Measurements from ENCODE around the gene SERPINB2. TPM values are rescaled to one million over a fixed set of nuclear protein-coding genes. Genes with fewer than 3 reads are reported as not detected.
"Not testable (repeated sequence)": the region's sequence is repeated elsewhere in the genome, so short reads cannot be mapped to it uniquely, and the experiment has no call there.

Gene SERPINB2
- total RNA-seq, 1 experiment from 2014 or later: 9.9 TPM

DNA sequence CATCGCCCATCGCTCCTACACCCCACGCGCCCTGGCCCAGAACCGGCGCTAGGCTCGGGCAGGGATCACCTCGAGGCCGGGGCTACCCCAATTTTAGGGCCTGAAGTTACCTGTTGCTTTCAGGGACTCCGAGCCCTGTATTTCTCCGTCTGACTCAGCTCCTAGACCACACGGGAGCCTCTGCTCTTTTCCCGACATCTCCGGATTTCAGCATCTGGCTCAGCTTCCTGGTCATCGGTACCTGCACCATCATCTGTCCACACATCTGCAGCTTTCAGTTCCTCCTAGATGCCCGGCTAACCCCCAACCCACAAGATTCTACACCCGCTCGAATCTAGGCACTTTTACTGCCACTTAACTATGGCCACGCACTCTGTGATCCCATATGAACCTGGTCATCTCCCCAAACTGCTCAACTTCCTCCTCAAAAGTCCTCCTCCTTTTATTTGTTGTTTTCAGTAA is 49.5 kb downstream of the SERPINB2 start:
- no peak for ATAC-seq
- H3K27ac ChIP-seq (ENCODE audit: low read length): no peak overlapping the region
- H3K9me3 ChIP-seq (ENCODE audit: low read length): no peaks in the 10 kb centered on the region
- peak overlapping the region; percentile 99 for H2AFZ ChIP-seq (ENCODE audit: low read length)
- H3K4me3 ChIP-seq (ENCODE audit: low read length): peak overlapping the region; percentile 82
- CTCF ChIA-PET: no interaction called here
- POLR2A ChIA-PET (ENCODE audit: unreplicated experiment): no interaction called here
- no peak overlapping the region for H3K9ac ChIP-seq (ENCODE audit: low read length)
- no peaks in the 10 kb centered on the region for H3F3A ChIP-seq (ENCODE audit: low read length, unreplicated experiment)
- no peaks in the 10 kb centered on the region for H3K79me2 ChIP-seq (ENCODE audit: low read length)
- no TSS peak for BruUV-seq (replicated peaks)
- H3K36me3 ChIP-seq (ENCODE audit: low read depth, low read length): no peaks in the 10 kb centered on the region
- H3K4me1 ChIP-seq (ENCODE audit: insufficient read depth, low read length): no peaks in the 10 kb centered on the region
- no peaks in the 10 kb centered on the region for H3K9me2 ChIP-seq (replicated peaks; ENCODE audit: low read length)
- TF ChIP-seq EZH2 (IDR thresholded peaks at IDR 0.05; ENCODE audit: low read length, unreplicated experiment) (no peak), EZH2phosphoT487 (IDR thresholded peaks at IDR 0.05; ENCODE audit: borderline replicate concordance, low read length) (no peak)
- TF ChIP-seq, protein P1, sequence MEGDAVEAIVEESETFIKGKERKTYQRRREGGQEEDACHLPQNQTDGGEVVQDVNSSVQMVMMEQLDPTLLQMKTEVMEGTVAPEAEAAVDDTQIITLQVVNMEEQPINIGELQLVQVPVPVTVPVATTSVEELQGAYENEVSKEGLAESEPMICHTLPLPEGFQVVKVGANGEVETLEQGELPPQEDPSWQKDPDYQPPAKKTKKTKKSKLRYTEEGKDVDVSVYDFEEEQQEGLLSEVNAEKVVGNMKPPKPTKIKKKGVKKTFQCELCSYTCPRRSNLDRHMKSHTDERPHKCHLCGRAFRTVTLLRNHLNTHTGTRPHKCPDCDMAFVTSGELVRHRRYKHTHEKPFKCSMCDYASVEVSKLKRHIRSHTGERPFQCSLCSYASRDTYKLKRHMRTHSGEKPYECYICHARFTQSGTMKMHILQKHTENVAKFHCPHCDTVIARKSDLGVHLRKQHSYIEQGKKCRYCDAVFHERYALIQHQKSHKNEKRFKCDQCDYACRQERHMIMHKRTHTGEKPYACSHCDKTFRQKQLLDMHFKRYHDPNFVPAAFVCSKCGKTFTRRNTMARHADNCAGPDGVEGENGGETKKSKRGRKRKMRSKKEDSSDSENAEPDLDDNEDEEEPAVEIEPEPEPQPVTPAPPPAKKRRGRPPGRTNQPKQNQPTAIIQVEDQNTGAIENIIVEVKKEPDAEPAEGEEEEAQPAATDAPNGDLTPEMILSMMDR (conservative IDR thresholded peaks at IDR 0.05; ENCODE audit: low read depth, low read length): no peak
- no peaks in the 10 kb centered on the region for H4K20me1 ChIP-seq (ENCODE audit: low read length)
- H3K27me3 ChIP-seq (ENCODE audit: low read length): no peaks in the 10 kb centered on the region
- DNase-seq: no peak
- intact Hi-C loops (cut with micrococcal nuclease): loop anchor here (1.0 to 5.0 kb wide), 5 partner anchors 42 to 418 kb away; partner anchors contain the start of gene SERPINB2
- peak overlapping the region; percentile 98 for H3K4me2 ChIP-seq (ENCODE audit: low read length)

DNA sequence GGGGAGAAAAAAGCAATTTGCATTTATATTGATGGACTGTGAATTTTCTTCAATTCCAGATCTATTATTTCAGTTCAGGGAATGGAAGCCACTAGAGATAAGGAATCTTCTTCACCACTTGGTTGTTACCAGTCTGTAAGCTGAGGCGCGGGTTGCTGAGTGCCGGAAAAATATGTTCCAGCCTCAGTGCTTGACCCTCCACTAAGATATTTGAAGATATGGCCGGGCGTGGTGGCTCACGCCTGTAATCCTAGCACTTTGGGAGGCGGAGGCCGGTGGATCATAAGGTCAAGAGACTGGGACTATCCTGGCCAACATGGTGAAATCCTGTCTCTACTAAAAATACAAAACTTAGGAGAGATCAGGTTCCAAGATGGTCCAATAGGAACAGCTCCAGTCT is 52.5 kb downstream of the SERPINB2 start:
- H3K9ac ChIP-seq (ENCODE audit: low read length): no peak overlapping the region
- CTCF ChIA-PET: no interaction called here
- H3K4me3 ChIP-seq (ENCODE audit: low read length): no peak overlapping the region
- no peak overlapping the region for H3K27ac ChIP-seq (ENCODE audit: low read length)
- no peaks in the 10 kb centered on the region for H3K36me3 ChIP-seq (ENCODE audit: low read depth, low read length)
- no peak overlapping the region for H2AFZ ChIP-seq (ENCODE audit: low read length)
- DNase-seq (no peak), ATAC-seq (no peak)
- BruUV-seq (replicated peaks): no TSS peak
- H3K9me3 ChIP-seq (ENCODE audit: low read length): no peaks in the 10 kb centered on the region
- H3F3A ChIP-seq (ENCODE audit: low read length, unreplicated experiment): no peaks in the 10 kb centered on the region
- H3K79me2 ChIP-seq (ENCODE audit: low read length): no peaks in the 10 kb centered on the region
- H3K4me1 ChIP-seq (ENCODE audit: insufficient read depth, low read length): no peaks in the 10 kb centered on the region
- TF ChIP-seq, protein P1 (conservative IDR thresholded peaks at IDR 0.05; ENCODE audit: low read depth, low read length): no peak
- no peak for TF ChIP-seq EZH2phosphoT487 (IDR thresholded peaks at IDR 0.05; ENCODE audit: borderline replicate concordance, low read length)
- no peak for TF ChIP-seq EZH2 (IDR thresholded peaks at IDR 0.05; ENCODE audit: low read length, unreplicated experiment)
- H3K4me2 ChIP-seq (ENCODE audit: low read length): no peak overlapping the region
- POLR2A ChIA-PET (ENCODE audit: unreplicated experiment): no interaction called here
- no peaks in the 10 kb centered on the region for H3K27me3 ChIP-seq (ENCODE audit: low read length)
- intact Hi-C loops (cut with micrococcal nuclease): no loop called here
- no peaks in the 10 kb centered on the region for H4K20me1 ChIP-seq (ENCODE audit: low read length)
- H3K9me2 ChIP-seq (replicated peaks; ENCODE audit: low read length): no peaks in the 10 kb centered on the region

DNA sequence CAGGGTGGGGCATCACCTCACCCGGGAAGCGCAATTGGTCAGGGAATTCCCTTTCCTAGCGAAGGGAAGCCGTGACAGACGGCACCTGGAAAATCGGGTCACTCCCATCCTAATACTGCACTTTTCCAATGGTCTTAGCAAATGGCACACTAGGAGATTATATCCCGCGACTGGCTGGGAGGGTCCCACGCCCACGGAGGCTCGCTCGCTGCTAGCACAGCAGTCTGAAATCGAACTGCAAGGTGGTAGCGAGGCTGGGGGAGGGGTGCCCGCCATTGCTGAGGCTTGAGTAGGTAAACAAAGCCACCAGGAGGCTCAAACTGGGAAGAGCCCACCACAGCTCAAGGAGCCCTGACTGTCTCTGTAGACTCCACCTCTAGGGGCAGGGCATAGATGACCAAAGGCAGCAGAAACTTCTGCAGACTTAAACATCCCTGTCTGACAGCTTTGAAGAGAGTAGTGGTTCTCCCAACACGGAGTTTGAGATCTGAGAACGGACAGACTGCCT is 53.1 kb downstream of the SERPINB2 start:
- DNase-seq; H3K9me2 ChIP-seq (replicated peaks; ENCODE audit: low read length); H3K4me1 ChIP-seq (ENCODE audit: insufficient read depth, low read length); H3K79me2 ChIP-seq (ENCODE audit: low read length); H3K4me3 ChIP-seq (ENCODE audit: low read length); POLR2A ChIA-PET (ENCODE audit: unreplicated experiment); intact Hi-C loops (cut with micrococcal nuclease); H3K36me3 ChIP-seq (ENCODE audit: low read depth, low read length); BruUV-seq (replicated peaks); H4K20me1 ChIP-seq (ENCODE audit: low read length); H3K27me3 ChIP-seq (ENCODE audit: low read length); H3F3A ChIP-seq (ENCODE audit: low read length, unreplicated experiment); H2AFZ ChIP-seq (ENCODE audit: low read length); H3K4me2 ChIP-seq (ENCODE audit: low read length); ATAC-seq; CTCF ChIA-PET; H3K27ac ChIP-seq (ENCODE audit: low read length); H3K9ac ChIP-seq (ENCODE audit: low read length); H3K9me3 ChIP-seq (ENCODE audit: low read length): not testable (repeated sequence)

All from PC-3 (cell line).